Spleen (tissue), 11 donors: ENCODE measurements around the gene LRBA. TPM values are rescaled to one million over a fixed set of nuclear protein-coding genes. Genes with fewer than 3 reads are reported as not detected.

ENCODE experiments used
- DNase-seq: peaks from one replicate; pipeline ENCODE4 v3.0.0-alpha.2; 2020
- H3K27ac ChIP-seq, 8 donors: fragments of 200-600 bp; sonication (generic) in 7 of 8; 1 replicate in 4 of 8; 2 replicates in 4 of 8; pipeline versions ENCODE4 v1.5.0 to v1.8.0; 2016 to 2021; ENCODE audit warnings: inconsistent platforms in 4 of 8, mild to moderate bottlenecking in 4 of 8, moderate library complexity in 1 of 8
- H3K27me3 ChIP-seq, 7 donors: fragments of 200-600 bp; sonication (generic) in 6 of 7; replicated peaks in 1 of 7; 1 replicate in 4 of 7; 2 replicates in 3 of 7; pipeline versions ENCODE4 v1.5.0 to v1.8.0; 2016 to 2021; ENCODE audit warnings: inconsistent platforms in 3 of 7, mild to moderate bottlenecking in 1 of 7
- H3K36me3 ChIP-seq, 6 donors: fragments of 200-600 bp; sonication (generic) in 5 of 6; 1 replicate in 4 of 6; 2 replicates in 2 of 6; pipeline versions ENCODE4 v1.5.0 to v1.8.0; 2016 to 2021; ENCODE audit warnings: inconsistent platforms in 2 of 6
- H3K4me1 ChIP-seq, 6 donors: fragments of 200-600 bp; sonication (generic) in 5 of 6; 1 replicate in 3 of 6; 2 replicates in 3 of 6; pipeline versions ENCODE4 v1.5.0 to v1.8.0; 2016 to 2021; ENCODE audit warnings: inconsistent platforms in 3 of 6
- H3K4me3 ChIP-seq, 8 donors: fragments of 200-600 bp; sonication (generic) in 7 of 8; 1 replicate in 4 of 8; 2 replicates in 4 of 8; pipeline versions ENCODE4 v1.5.0 to v1.8.0; 2016 to 2021; ENCODE audit warnings: inconsistent platforms in 4 of 8, mild to moderate bottlenecking in 4 of 8, moderate library complexity in 2 of 8
- H3K9me3 ChIP-seq, 8 donors: fragments of 200-600 bp; sonication (generic) in 7 of 8; 1 replicate in 4 of 8; 2 replicates in 4 of 8; pipeline versions ENCODE4 v1.5.0 to v1.8.0; 2016 to 2021; ENCODE audit warnings: inconsistent platforms in 4 of 8
- CTCF ChIP-seq, 11 experiments: fragments of 200-600 bp in 7 of 11; fragments of 450-650 bp in 4 of 11; sonication (generic) in 4 of 11; IDR thresholded peaks in 8 of 11; conservative IDR thresholded peaks in 3 of 11; 1 replicate in 7 of 11; 2 replicates in 4 of 11; pipeline versions ENCODE4 v1.4.0 to v1.8.0; 2016 to 2021; ENCODE audit warnings: antibody characterized with exemption in 11 of 11, inconsistent platforms in 4 of 11, mild to moderate bottlenecking in 1 of 11
- POLR2A ChIP-seq, 3 donors: fragments of 450-650 bp; IDR thresholded peaks; one replicate each; pipeline ENCODE4 v1.5.1; 2017; ENCODE audit warnings: antibody characterized with exemption in 3 of 3, mild to moderate bottlenecking in 1 of 3
- POLR2AphosphoS5 ChIP-seq, 3 donors: sonication (generic); formaldehyde crosslinking; IDR thresholded peaks; one replicate each; pipeline ENCODE4 v1.5.1; 2017; ENCODE audit warnings: antibody characterized with exemption in 3 of 3
- WGBS, 5 donors: extraction: QIAGEN DNeasy Blood & Tissue Kit in 3 of 5; methylation state at CpG; one replicate each; pipeline versions ENCODE4 v1.1.5 to v1.1.7; 2013 to 2018; 5-methylcytosine and 5-hydroxymethylcytosine counted together
- intact Hi-C: fragments of 100-400 bp; cut with DNase I; formaldehyde crosslinking; loops from one replicate; pipeline ENCODE4 v1.15.0; 2023; ENCODE audit warnings: low total_unique reads
- polyA plus RNA-seq, 3 donors: library from polyadenylated mRNA; stranded (reverse); fragments of 200-250 nt; gene quantifications; one replicate each; pipeline ENCODE4 v1.2.1, GENCODE V29; 2013
- total RNA-seq, 7 donors: library from RNA; depleted of rRNA in 3 of 7; stranded (reverse); fragments of >200 nt in 3 of 7; fragmentation: NEBNext Ultra II Directional in 4 of 7; extraction: Animal tissue kit (Norgen Biotek cat#: 25700) in 4 of 7; gene quantifications; one replicate each; pipeline versions ENCODE4 v1.1.0 to v1.2.1, GENCODE V29; 2016 to 2021
- donor health status: healthy with polysubstance abuse.
- donor health status: DM: no; HTN: no; CAD: no; lungs with moderate emphysema.
- donor health status: DM: no; HTN: no; CAD: no.
- donor health status: Bipolar disorder and iron deficiency.
- donor health status: healthy.
- donor health status: DM: no; HTN: no; CAD: no.
- donor health status: DM: yes; HTN: yes; CAD: no.

Gene LRBA
- total and polyA plus RNA-seq, 10 donors = 8.2 to 84.9 (median 50.5) TPM

GRCh38 chr4:150679765-150680343 lies 335.2 kb downstream of the LRBA start:
- Histone ChIP-seq H3K9me3 (no peaks in the 10 kb centered on the region), H3K27me3 (no peaks in the 10 kb centered on the region), H3K27ac (no peak overlapping the region), H3K4me3 (no peak overlapping the region), H3K4me1 (no peaks in the 10 kb centered on the region), H3K36me3 (peaks cover 0 to 26% (median 5%) of the 10 kb centered on the region in 6 donors)
- intact Hi-C loops = no loop called here
- TF ChIP-seq POLR2A (IDR thresholded peaks at IDR 0.05) (no peak), CTCF (IDR thresholded peaks at IDR 0.05 in 8 of 11, conservative IDR thresholded peaks at IDR 0.05 in 3 of 11) (no peak), POLR2AphosphoS5 (IDR thresholded peaks at IDR 0.05) (no peak)
- WGBS, 5 donors = 88 to 94% (median 90%) methylated on average over 3 of the region's 3 CpGs
- DNase-seq = no peak

GRCh38 chr4:150679018-150679764 lies 335.9 kb downstream of the LRBA start:
- Histone ChIP-seq H3K36me3 (peaks cover 0 to 26% (median 5%) of the 10 kb centered on the region in 6 donors), H3K27me3 (no peaks in the 10 kb centered on the region), H3K9me3 (no peaks in the 10 kb centered on the region), H3K27ac (no peak overlapping the region), H3K4me1 (no peaks in the 10 kb centered on the region), H3K4me3 (no peak overlapping the region)
- DNase-seq = no peak
- no peak for TF ChIP-seq CTCF (IDR thresholded peaks at IDR 0.05 in 8 of 11, conservative IDR thresholded peaks at IDR 0.05 in 3 of 11)
- TF ChIP-seq POLR2AphosphoS5 (IDR thresholded peaks at IDR 0.05) = no peak
- no peak for TF ChIP-seq POLR2A (IDR thresholded peaks at IDR 0.05)
- 85 to 90% (median 89%) methylated on average over 5 of the region's 5 CpGs for WGBS, 5 donors
- intact Hi-C loops = no loop called here

GRCh38 chr4:150673793-150674192 lies 341.3 kb downstream of the LRBA start:
- intact Hi-C loops = no loop called here

GRCh38 chr4:150668824-150669223 lies 346.3 kb downstream of the LRBA start:
- DNase-seq = no peak
- Histone ChIP-seq H3K4me3 (no peak overlapping the region), H3K27ac (no peak overlapping the region), H3K9me3 (no peaks in the 10 kb centered on the region), H3K36me3 (peaks cover 0 to 13% (median 0%) of the 10 kb centered on the region in 6 donors), H3K4me1 (no peaks in the 10 kb centered on the region), H3K27me3 (no peaks in the 10 kb centered on the region)
- TF ChIP-seq CTCF (IDR thresholded peaks at IDR 0.05 in 8 of 11, conservative IDR thresholded peaks at IDR 0.05 in 3 of 11) (no peak), POLR2AphosphoS5 (IDR thresholded peaks at IDR 0.05) (no peak), POLR2A (IDR thresholded peaks at IDR 0.05) (no peak)
- intact Hi-C loops = no loop called here
- WGBS, 5 donors = 86 to 96% (median 88%) methylated on average over 2 of the region's 2 CpGs

More at GRCh38 chr4:150673793-150674192, 341.3 kb downstream of the LRBA start:
- H3K4me3 ChIP-seq = no peak overlapping the region
- H3K27me3 ChIP-seq = no peaks in the 10 kb centered on the region
- no peak for DNase-seq
- H3K9me3 ChIP-seq = no peaks in the 10 kb centered on the region
- 93 to 96% (median 94%) methylated on average over 2 of the region's 2 CpGs for WGBS, 5 donors
- H3K36me3 ChIP-seq = peaks cover 0 to under 1% (median 0%) of the 10 kb centered on the region in 6 donors
- no peak overlapping the region for H3K27ac ChIP-seq
- TF ChIP-seq POLR2A (IDR thresholded peaks at IDR 0.05) = no peak
- no peaks in the 10 kb centered on the region for H3K4me1 ChIP-seq
